Peyer's patch (tissue), 4 donors: Measurements from ENCODE around the gene MPHOSPH9. TPM values are rescaled to one million over a fixed set of nuclear protein-coding genes. Genes with fewer than 3 reads are reported as not detected.

ENCODE experiments used
- DNase-seq, 3 donors: peaks; one replicate each; pipeline ENCODE4 v3.0.0-alpha.2; 2017 to 2019
- H3K27ac ChIP-seq, 4 donors: fragments of 200-600 bp; sonication (generic); one replicate each; pipeline ENCODE4 v1.5.1; 2016 to 2019
- H3K27me3 ChIP-seq, 2 donors: fragments of 200-600 bp; sonication (generic); one replicate each; pipeline ENCODE4 v1.5.1; 2019
- H3K36me3 ChIP-seq, 3 donors: fragments of 200-600 bp; sonication (generic); one replicate each; pipeline ENCODE4 v1.5.1; 2016 to 2019
- H3K4me1 ChIP-seq, 4 donors: fragments of 200-600 bp; sonication (generic); one replicate each; pipeline ENCODE4 v1.5.1; 2016 to 2019
- H3K4me3 ChIP-seq, 4 donors: fragments of 200-600 bp; sonication (generic); 1 replicate in 3 of 4; 2 replicates in 1 of 4; pipeline ENCODE4 v1.5.1; 2016 to 2019; ENCODE audit warnings: mild to moderate bottlenecking in 1 of 4
- H3K9me3 ChIP-seq, 4 donors: fragments of 200-600 bp; sonication (generic); one replicate each; pipeline ENCODE4 v1.5.1; 2016 to 2019; ENCODE audit warnings: mild to moderate bottlenecking in 1 of 4
- POLR2A ChIP-seq, 2 donors: fragments of 450-650 bp; IDR thresholded peaks; one replicate each; pipeline ENCODE4 v1.5.1; 2017; ENCODE audit warnings: antibody characterized with exemption in 2 of 2, mild to moderate bottlenecking in 2 of 2, moderate library complexity in 2 of 2
- total RNA-seq, 4 donors: library from RNA; depleted of rRNA; stranded (reverse); fragments of >200 nt; gene quantifications; one replicate each; pipeline ENCODE4 v1.1.0, GENCODE V29; 2016
- TF ChIP-seq, protein P1 (sequence below), 6 experiments: fragments of 450-650 bp in 4 of 6; fragments of 200-600 bp in 2 of 6; sonication (generic) in 1 of 6; IDR thresholded peaks; one replicate each; pipeline ENCODE4 v1.5.1; 2017 to 2019; ENCODE audit warnings: antibody characterized with exemption in 6 of 6, mild to moderate bottlenecking in 3 of 6, moderate library complexity in 1 of 6

Gene MPHOSPH9
- total RNA-seq, 4 donors from 2014 or later, result 26.0 to 71.0 (median 35.6) TPM

- H3K9me3 ChIP-seq, result no peaks in the 10 kb centered on the region
- no peak overlapping the region for H3K4me3 ChIP-seq
- no peaks in the 10 kb centered on the region for H3K27me3 ChIP-seq
- H3K36me3 ChIP-seq, result peaks cover 0 to 34% (median 0%) of the 10 kb centered on the region in 3 donors
- DNase-seq, result no peak
- no peaks in the 10 kb centered on the region for H3K4me1 ChIP-seq
- H3K27ac ChIP-seq, result no peak overlapping the region
- no peak for TF ChIP-seq POLR2A (IDR thresholded peaks at IDR 0.05)
- TF ChIP-seq, protein P1, sequence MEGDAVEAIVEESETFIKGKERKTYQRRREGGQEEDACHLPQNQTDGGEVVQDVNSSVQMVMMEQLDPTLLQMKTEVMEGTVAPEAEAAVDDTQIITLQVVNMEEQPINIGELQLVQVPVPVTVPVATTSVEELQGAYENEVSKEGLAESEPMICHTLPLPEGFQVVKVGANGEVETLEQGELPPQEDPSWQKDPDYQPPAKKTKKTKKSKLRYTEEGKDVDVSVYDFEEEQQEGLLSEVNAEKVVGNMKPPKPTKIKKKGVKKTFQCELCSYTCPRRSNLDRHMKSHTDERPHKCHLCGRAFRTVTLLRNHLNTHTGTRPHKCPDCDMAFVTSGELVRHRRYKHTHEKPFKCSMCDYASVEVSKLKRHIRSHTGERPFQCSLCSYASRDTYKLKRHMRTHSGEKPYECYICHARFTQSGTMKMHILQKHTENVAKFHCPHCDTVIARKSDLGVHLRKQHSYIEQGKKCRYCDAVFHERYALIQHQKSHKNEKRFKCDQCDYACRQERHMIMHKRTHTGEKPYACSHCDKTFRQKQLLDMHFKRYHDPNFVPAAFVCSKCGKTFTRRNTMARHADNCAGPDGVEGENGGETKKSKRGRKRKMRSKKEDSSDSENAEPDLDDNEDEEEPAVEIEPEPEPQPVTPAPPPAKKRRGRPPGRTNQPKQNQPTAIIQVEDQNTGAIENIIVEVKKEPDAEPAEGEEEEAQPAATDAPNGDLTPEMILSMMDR (IDR thresholded peaks at IDR 0.05), result no peak
Measured at GRCh38 chr12:123180171-123180570, 52.8 kb downstream of the MPHOSPH9 start.

- TF ChIP-seq, protein P1 (IDR thresholded peaks at IDR 0.05), result no peak
- TF ChIP-seq POLR2A (IDR thresholded peaks at IDR 0.05), result no peak
- H3K36me3 ChIP-seq, result peaks cover 0 to 26% (median 0%) of the 10 kb centered on the region in 3 donors
Measured at GRCh38 chr12:123171967-123172366, 61.0 kb downstream of the MPHOSPH9 start.

GRCh38 chr12:123167329-123167728, 65.6 kb downstream of the MPHOSPH9 start:
- no peak for DNase-seq
- Histone ChIP-seq H3K4me1 (no peaks in the 10 kb centered on the region), H3K27ac (no peak overlapping the region), H3K4me3 (no peak overlapping the region), H3K27me3 (no peaks in the 10 kb centered on the region), H3K9me3 (no peaks in the 10 kb centered on the region), H3K36me3 (peaks cover 0 to 26% (median 0%) of the 10 kb centered on the region in 3 donors)
- no peak for TF ChIP-seq POLR2A (IDR thresholded peaks at IDR 0.05)
- TF ChIP-seq, protein P1 (IDR thresholded peaks at IDR 0.05), result no peak

More at GRCh38 chr12:123171967-123172366, 61.0 kb downstream of the MPHOSPH9 start:
- no peak overlapping the region for H3K4me3 ChIP-seq
- H3K4me1 ChIP-seq, result no peaks in the 10 kb centered on the region
- no peak for DNase-seq
- no peaks in the 10 kb centered on the region for H3K27me3 ChIP-seq
- no peak overlapping the region for H3K27ac ChIP-seq
- H3K9me3 ChIP-seq, result no peaks in the 10 kb centered on the region

DNA sequence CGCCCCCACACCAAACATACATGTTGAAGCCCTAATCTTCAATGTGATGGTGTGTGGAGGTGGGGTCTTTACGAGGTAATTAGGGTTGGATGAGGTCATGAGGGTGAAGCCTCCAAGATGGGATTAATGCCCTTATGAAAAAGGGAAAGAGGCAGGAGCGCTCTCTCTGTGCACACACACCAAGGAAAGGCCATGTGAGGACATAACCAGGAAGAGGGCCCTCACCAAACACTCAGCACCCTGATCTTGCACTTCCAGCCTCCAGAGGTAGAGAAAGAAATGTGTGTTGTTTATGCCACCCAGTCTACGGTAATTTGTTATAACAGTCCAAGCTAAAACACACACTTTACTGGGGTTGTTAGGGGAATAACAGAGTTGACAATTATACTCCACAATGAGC, 67.4 kb downstream of the MPHOSPH9 start:
- Histone ChIP-seq H3K27me3 (no peaks in the 10 kb centered on the region), H3K36me3 (peaks cover 0 to 31% (median 0%) of the 10 kb centered on the region in 3 donors), H3K9me3 (no peaks in the 10 kb centered on the region), H3K4me3 (no peak overlapping the region), H3K27ac (no peak overlapping the region), H3K4me1 (no peaks in the 10 kb centered on the region)
- no peak for DNase-seq
- TF ChIP-seq, protein P1 (IDR thresholded peaks at IDR 0.05), result no peak
- no peak for TF ChIP-seq POLR2A (IDR thresholded peaks at IDR 0.05)

DNA sequence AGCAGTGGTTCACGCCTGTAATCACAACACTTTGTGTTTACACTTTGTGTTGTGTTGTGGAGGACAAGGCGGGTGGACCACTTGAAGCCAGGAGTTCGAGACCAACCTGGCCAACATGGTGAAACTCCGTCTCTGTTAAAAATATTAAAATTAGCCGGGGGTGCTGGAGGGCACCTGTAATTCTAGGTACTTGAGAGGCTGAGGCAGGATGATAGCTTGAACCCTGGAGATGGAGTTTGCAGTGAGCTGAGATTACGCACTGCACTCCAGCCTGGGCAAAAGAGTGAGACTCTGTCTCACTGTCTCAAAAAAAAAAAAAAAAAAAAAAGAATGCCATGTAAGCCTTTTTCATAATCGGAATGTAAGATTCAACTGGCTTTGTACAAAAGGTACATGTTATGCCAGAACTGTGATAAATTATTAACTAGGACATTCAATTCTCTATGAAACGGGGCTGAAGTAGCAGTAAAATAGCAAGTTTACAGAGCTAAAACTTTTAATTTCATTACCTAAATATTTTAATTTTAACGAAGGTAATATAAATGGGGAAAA, 68.2 kb downstream of the MPHOSPH9 start:
- H3K36me3 ChIP-seq, result peaks cover 0 to 38% (median 0%) of the 10 kb centered on the region in 3 donors
- H3K4me1 ChIP-seq, result no peaks in the 10 kb centered on the region
- TF ChIP-seq, protein P1 (IDR thresholded peaks at IDR 0.05), result no peak
- TF ChIP-seq POLR2A (IDR thresholded peaks at IDR 0.05), result no peak
- H3K27me3 ChIP-seq, result no peaks in the 10 kb centered on the region
- H3K4me3 ChIP-seq, result no peak overlapping the region
- no peak for DNase-seq
- no peaks in the 10 kb centered on the region for H3K9me3 ChIP-seq
- no peak overlapping the region for H3K27ac ChIP-seq
